Gastrocnemius medialis (tissue), 4 donors: ENCODE results near the gene FXYD2.

Source experiments
- POLR2A ChIP-seq, 2 donors: fragments of 450-650 bp; IDR thresholded peaks; one replicate each; pipeline ENCODE4 v1.6.1; 2017; ENCODE audit warnings: antibody characterized with exemption in 2 of 2, mild to moderate bottlenecking in 2 of 2, moderate library complexity in 2 of 2
- TF ChIP-seq, protein P1 (sequence below), 5 experiments: fragments of 450-650 bp in 3 of 5; fragments of 200-600 bp in 2 of 5; sonication (generic) in 2 of 5; IDR thresholded peaks in 4 of 5; conservative IDR thresholded peaks in 1 of 5; 1 replicate in 4 of 5; 2 replicates in 1 of 5; pipeline ENCODE4 v1.5.1; 2016 to 2019; ENCODE audit warnings: antibody characterized with exemption in 5 of 5, mild to moderate bottlenecking in 3 of 5, moderate library complexity in 3 of 5

DNA sequence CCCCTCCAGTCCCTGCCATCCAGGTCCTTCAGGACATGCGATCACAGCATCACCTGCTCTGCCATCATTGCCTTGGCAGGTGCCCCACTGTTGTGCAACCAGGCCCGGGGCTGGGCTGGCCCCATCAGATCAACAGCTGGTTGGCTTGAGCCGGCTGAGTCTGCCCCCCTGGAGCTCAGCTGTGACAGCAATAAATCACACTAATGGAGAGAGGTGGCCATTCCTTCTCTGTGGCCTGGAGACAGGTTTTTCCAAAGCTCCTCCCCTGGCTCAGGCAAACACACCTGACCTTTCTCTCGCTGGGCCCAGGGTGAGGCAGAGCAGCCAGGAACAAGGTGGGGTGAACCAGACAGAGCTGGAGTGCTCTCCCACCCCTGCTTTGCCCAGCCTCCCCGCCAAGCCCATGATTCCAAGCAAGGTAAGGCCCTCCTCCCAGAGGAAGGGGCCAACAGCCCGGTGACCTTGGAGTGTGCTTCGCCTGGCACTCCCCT is 8.9 kb upstream of the FXYD2 start:
- TF ChIP-seq, protein P1, sequence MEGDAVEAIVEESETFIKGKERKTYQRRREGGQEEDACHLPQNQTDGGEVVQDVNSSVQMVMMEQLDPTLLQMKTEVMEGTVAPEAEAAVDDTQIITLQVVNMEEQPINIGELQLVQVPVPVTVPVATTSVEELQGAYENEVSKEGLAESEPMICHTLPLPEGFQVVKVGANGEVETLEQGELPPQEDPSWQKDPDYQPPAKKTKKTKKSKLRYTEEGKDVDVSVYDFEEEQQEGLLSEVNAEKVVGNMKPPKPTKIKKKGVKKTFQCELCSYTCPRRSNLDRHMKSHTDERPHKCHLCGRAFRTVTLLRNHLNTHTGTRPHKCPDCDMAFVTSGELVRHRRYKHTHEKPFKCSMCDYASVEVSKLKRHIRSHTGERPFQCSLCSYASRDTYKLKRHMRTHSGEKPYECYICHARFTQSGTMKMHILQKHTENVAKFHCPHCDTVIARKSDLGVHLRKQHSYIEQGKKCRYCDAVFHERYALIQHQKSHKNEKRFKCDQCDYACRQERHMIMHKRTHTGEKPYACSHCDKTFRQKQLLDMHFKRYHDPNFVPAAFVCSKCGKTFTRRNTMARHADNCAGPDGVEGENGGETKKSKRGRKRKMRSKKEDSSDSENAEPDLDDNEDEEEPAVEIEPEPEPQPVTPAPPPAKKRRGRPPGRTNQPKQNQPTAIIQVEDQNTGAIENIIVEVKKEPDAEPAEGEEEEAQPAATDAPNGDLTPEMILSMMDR (IDR thresholded peaks at IDR 0.05 in 4 of 5, conservative IDR thresholded peaks at IDR 0.05 in 1 of 5): no peak
- TF ChIP-seq POLR2A (IDR thresholded peaks at IDR 0.05): no peak
